Measurements from ENCODE around the gene WWOX.

WWOX gene

DNA sequence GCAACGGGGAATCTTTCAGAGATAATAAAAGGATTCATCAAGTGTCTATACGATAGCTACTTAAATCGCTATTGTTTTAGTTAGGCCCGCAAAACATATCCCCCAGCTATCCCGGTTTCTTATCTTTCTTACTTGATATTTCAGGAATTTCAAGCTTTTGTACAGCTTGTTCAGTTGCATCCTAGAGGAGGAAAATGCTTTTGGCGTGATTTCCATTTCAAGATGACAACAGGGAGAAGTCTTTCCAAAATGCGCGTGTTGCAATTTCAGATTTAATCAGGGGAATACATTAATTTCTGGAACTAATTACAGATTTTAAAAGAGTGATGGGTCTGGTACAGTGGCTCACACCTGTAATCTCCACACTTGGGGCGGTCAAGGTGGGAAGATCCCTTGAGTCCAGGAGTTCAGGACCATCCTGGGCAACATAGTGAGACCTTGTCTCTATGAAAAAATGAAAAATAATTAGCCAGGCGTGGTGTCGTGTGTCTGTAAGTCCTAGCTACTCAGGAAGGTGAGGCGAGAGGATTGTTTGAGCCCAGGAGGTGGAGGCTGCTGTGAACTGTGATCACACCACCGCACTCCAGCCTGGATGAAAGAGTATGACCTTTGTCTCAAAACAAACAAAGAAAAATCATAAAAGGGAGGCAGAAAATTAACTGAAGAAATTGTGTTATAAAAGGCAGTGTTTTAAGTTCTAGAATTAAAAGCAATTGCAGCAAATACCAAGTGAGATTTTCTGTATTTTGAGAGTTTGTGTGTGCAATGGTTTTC lies 954.9 kb downstream of the WWOX start:
- DNase-seq = no peak

DNA sequence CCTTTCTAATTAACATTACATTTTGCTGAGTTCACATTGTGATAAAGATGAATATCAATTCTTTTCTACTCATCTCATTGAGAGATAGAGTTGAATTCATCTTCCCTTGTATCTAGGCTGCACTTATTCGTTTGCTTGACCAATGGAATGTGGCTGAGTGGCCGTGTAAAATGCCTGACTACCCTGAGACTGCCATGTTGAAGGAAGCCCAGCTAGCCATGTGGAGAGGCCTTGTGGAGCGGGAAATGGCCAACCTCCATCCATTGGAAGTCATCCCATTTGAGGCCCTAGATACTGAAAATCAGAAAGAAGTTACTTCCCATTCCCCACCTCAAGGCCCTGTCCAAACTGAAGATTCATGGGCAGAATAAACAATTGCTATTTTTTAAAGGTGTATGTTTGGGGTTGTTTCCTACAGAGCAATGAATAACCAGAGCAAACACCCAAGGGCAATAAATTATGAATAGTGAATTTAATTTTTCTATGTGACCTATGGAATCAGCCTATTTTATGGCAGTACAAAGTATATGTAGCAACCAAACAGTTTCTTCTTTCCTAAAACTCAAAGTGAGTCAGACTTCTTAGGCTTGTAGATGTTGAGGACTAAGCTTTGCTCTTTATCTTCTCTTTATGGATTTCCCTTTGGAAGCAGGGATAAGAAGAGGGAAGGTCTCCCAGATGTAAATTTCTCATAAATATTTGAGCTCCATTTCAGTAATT lies 956.0 kb downstream of the WWOX start:
- DNase-seq = no peak

DNA sequence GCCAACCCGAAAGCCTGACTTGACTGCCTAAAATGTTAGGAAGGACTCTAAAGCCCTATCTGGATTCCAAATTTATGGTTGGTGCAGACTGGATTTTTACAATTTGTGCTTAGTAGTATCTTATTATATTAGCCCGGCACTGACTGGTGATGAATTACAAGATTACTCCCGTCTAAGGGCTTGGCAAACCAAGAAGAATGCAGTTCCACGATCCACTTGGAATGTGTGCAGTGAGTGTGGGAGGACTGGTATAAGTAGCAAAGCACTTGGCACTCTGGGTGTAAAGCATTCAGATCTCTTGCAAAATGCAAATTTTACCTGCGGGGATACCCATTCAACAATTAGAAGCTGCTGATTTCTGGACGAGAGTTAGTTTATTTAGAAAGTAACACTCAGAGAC lies 961.7 kb downstream of the WWOX start:
- DNase-seq = no peak

DNA sequence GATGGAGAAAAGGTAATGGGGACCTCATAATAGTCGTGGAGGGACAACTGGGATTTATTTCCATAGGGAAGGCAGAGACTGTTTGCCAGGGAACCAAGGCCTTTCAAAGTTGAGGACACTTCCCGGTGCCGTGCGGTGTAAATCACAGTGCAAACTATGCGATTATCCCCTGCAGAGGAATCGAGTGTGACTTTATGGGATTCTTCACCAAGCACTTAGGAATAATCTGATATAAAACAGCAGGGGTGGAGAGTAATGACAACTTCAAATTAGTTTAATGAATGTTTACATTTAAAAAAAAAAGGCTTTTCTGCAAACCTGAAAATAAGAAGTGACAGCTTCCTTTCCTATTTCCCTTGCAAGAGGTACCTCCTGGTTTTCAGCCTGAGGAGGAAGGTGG lies 962.9 kb downstream of the WWOX start:
- DNase-seq = no peak

DNA sequence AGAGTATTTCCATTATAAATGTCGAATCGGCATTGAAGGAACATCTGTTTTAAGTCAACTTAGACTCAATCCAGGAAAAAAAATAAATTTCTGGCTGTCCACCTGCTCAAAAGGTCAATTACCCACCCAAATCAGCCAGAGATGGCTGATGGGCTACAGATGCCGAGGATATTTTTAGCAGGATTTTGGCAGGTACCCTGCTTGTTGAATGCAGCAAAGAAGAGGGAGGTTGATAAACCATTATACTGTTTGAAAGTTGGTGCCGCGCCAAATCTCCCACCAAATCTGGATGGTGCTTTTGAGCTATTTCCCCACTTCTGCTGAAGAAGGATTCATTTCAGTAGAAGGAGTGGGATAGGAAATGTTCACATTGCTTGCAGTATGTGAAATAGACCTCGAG lies 963.4 kb downstream of the WWOX start:
- no peak for DNase-seq

DNA sequence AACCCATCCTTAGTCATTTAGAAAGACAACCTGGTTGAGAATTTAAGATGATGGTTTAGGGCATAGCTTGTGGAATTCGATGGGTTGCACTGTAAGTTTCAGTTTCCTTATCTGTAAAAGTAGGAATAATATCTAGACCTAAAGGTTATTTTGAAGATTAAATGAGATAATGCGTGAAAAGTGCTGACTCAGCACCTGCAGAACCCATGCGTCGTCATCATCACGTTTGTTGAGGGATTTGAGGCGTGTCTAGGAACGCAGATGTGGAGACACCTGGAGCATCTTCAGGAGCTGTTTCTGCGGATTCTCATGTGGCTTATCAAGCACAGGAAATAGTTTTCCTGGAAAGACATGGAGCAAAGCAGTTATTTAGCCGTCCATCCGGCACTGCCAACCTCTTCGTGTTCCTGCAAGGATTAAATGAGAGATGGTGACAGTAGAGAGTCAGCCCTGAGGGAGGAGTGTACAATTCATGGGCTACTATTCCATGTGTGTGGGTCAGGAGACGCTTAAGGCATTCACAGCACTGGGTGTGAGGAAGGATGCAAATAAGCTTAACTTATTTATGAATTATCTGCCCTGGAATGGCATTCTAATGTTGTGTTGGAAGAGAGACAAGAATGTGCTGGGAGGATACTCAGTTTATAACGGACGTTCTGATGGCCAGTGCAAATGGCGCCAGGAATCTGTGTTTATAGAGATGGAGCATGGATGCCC lies 965.0 kb downstream of the WWOX start:
- no peak for DNase-seq

DNA sequence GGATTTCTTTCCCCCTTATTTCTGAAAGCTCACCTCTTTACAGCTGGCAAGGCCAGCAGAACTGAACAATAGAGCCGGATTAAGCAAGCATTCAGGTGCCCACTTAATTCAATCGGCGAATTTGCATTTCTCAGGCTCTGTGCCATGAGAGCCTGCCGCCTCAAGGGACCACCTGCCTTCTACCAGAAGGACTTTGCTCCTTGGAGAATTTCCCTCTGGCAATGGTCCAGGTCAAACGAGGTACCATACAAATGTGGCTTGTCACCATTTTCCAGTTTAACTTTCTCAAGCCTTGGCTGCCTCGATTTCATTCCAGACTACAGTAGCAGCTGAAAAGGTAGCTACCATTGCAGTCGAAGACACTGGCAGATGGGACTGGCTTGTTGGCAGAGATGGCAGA lies 967.1 kb downstream of the WWOX start:
- peak in 1 of 51 donors; percentile 7 for DNase-seq

DNA sequence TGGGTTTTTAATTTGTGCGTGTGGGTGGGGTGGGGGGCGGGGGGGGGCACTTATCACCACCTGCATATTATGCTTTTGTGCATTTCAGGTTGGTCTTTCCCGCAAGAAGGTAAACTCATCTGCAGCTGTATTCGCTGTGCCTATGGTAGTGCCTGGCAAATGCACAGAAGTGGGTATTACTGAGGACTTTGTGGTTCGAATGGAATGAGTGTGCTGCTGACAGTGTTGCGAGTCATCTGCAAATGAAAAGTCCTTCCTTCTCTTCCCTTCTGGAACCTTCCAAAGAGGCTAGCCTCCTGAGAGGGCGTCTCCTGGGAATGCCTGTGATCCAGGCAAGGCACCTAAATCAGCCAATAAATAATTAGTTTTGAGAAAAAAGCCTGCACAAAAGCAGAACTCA lies 968.1 kb downstream of the WWOX start:
- no peak for DNase-seq

DNA sequence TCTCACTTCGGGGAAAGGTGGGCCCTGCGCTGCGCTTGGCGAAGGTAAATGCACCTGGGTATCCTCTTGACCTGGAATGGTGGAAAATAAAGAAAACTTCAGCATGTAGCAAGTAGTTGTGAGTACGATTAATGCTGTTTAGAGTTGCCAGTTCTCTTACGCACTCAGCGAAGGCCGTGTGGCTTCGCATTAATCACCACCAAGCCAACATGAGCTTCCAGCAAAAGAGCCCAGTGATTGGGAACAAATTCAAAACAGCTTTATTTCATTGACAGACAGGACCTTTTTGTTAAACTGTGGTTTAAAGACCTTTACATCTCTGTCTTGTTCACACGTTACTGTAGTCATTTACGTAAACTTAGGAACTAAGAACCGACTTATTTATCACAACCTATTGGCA lies 969.7 kb downstream of the WWOX start:
- no peak for DNase-seq

DNA sequence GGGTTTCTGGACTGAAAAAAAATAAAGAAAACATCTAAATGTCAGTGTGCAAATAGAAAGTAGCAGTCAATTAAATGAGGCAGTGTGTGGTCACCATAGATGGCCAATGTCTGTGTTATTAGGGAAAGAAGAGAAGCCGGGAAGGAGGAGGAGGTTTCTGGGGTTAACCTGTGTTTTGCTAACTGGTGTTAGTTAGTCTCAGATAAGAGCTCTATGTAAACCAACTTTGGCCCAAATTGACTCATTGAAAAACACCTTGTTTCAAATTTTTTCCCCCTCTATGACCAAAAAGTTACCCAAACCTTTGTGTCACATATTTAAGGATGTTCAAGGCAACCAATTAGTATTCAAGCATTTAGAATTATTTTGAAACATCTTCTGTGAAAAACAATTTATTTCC lies 970.2 kb downstream of the WWOX start:
- no peak for DNase-seq

DNA sequence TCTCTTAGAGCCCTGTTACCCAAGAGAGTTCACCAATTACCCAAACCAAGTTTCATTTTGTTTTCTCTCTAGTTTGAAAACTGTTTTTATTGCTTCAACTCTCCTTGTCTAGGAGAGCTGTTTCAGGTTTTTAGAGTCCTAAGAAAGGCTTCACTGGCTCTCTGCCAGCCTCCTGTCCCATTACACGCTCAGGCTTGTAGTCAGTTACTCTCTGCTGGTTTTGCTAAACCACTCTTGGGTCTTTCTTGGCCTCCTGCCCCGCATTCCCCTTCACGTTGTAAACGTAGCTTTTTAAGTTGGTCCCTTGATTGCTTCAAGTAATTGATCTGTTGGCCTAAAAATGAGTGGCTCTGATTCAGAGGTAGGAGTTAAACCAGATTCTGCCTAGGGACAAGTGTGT lies 972.0 kb downstream of the WWOX start:
- peak in 2 of 51 donors; percentile 2 to 6 for DNase-seq

DNA sequence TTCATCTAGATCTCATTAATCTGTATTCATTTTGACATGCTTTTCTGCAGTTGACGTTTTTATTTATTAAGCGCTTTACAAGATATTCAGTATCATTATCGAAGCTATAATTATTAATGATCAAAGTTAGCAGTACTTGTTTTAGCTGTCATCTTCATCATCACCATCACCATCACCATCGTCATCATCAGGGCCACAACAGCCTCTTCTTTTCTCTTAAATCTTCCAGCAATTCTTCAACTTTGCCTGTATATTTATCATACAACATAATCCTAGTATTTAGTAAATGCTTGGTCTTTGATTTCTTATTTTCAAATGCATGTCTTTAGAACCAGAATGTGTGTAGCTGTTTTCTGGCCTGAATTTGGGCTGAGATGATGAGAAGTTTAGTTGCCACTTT lies 973.1 kb downstream of the WWOX start:
- no peak for DNase-seq

DNA sequence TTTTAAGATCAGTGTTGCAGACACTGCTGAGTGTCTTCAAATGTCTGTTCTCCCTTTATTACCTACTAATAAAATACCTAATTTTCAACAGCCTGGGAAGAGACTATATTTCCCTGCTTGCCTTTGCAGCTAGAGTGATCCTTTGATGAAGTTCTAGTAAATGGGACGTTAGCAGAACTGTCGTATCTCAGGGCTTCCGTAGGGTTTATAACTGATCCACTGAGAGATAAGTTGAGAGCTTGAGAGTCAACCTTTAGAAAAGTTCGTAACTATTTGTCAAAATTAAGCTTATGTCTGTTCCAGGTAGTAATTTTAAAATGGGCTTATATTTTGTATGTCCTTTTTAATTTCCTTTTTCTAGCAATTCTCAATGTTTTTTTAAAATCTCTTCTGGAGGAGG lies 974.1 kb downstream of the WWOX start:
- DNase-seq = no peak

DNA sequence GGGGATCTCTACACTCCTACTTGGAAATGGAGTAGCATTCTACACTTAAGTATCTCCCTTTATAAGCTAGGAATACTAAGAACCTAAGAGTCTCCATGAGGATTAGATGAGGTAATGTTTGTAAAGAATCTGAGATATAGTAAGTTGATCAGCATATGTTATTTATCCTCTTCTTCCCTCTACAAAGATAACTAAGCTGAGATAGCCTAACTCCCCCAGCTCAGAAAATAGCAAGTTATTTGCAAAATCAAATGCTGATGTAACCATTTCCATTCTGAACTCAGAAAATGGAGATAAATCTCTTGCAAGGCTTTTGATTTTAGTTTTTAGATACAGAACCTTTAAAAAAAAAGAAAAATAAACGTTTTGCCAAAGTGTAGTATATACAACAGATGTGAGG lies 975.1 kb downstream of the WWOX start:
- no peak for DNase-seq

DNA sequence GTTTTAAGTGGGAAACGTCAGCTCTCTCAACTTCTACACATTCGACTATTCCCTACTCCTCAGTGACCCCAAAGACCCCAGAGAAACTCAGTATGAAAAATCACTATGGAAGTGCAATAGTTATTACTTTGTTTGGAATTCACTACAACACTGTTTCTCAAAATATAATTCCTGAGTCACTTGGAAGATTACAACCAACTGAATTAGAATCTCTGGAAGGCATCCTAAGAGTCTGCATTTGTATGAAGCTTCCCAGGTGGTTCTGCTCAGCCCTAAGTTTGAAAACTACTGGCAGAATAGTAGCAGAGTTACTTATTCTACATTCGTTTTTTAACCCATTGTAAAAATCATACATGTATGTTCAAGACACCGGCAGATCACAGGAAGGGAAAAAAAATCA lies 975.5 kb downstream of the WWOX start:
- DNase-seq = no peak

DNA sequence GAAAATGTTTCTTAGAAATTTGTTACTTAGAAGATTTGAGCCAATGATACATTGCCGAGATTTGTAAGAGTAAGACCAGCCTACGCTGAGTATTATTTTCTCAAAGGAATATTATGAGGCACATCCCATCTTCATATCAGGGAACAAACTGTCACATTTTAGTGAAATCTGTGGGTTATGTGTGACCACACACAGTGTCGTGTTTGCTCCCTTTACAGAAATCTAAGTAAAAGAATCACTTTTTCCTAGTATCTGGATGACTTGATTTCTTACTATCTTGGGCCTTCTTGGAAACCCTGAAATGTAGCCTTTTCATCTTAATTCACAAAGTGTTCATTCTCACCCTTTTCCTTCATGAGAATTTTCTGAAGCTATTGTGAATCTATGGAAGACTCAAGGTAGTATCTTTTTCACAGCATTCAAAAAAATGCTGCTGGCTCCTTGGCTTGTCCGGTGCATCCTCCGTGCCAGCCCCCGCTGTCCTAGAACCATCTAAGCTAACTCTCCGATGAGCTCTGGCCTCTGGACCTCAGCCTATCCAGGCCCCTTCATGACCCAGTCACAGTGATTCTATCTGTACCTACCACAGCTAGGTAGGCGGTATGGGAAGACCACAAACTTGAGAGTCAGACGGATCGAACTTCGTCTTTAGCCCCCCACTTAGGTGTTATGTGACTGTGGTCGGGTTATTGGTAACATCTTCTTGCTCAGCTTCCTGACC lies 976.8 kb downstream of the WWOX start:
- DNase-seq = no peak

DNA sequence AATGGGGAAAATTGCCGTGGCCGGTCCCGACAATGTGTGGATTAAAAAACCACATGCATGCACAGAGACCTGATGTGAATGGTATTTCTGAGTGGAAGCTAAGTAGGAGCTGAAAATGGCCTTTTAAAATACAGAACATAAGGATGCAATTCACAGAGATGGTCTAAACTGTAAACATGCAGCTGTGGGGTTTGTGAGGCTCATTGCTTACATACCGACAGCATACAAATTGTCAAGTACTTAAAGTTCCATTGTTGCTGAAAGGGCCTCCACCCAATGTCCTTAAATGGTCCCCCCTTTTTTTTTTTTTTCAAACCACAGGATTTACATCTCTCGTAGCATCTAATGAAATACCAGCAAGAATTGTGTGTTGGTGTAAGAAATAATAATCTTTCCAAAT lies 977.9 kb downstream of the WWOX start:
- no peak for DNase-seq

DNA sequence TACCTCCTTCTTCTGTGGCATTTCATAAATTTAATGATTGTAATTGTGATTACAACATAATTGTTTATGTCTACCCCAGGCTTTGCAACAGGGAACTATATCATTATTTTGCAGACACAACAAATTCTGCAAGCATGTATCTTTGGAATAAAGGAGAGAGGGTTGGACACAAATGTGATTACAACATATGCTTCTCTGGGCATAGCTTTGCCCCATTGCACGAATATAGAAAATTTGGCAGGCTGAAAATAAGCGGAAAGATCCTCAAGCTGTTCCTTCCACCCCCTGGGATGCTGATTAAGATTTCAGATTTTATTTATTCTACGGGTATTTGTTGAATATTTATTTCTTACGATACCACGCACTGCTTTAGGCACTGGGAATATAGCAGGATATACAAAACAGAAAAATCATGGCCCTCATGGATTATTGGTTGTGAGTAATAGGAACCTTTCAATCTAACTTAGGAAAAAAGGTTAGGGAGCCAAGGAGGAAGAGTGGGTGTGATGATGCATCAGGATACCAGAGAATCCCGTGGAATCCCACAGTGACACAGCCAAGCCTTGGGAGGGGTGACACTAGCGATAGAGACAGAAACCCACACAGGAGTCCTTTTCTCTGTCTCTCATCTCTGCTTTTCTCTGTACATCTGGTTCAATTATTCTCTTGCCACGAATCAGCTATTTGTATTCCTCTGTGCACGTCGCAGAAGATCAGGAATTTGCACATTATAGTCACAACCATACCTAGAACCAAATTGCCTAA lies 980.4 kb downstream of the WWOX start:
- peak in 1 of 51 donors; percentile 3 for DNase-seq

DNA sequence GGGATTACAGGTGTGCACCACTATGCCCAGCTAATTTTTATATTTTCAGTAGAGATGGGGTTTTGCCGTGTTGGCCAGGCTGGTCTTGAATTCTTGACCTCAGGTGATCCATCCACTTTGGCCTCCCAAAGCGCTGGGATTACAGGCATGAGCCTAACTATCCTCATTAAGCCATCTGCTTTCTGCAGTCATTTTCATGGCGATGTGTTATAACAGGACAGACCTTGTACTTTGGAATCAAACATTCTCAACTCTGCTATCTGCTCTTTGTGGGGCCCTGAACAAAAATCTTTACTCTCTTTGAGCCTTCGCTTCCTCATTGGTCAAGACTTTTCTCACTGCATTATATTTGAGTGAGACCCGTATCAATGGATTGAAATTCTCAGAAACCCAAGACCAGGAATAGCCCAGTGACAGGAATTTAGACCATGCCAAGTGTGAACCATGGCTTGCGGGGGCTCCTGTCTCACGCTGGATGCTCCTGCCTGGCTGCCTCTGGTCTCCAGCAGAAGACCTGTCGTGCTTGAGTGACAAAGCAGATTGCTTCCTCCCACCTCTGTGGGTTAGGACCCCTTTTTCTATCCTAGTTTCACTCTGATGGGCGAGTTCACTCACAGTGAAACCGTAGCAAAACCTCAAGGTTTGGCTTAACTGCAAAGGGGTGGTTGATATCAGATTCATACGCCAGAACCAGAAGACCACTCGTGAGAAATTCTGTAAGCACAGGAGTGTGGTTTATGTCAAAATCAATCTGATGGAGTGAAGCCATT lies 982.0 kb downstream of the WWOX start:
- DNase-seq = no peak

DNA sequence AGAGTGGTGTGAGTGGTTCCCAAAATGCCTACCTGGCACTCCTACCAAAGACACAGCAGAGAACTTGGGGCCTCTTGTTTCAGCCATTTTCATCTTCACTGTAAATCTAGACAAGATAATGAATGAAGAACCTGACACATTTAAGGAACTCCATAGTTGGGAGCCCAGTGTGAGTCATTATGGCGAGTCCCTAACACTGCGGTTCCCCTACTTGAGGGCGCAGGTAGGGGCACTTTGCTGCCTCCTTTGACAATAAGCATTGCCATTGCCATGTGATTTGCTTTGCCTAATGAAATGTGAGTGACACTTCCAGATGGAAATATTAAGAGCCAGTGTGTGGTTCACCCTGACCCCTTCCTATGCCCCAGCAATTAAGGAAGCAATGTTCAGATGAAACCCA lies 983.5 kb downstream of the WWOX start:
- no peak for DNase-seq
